ENCODE results near the gene PACS1.

The PACS1 gene

DNA sequence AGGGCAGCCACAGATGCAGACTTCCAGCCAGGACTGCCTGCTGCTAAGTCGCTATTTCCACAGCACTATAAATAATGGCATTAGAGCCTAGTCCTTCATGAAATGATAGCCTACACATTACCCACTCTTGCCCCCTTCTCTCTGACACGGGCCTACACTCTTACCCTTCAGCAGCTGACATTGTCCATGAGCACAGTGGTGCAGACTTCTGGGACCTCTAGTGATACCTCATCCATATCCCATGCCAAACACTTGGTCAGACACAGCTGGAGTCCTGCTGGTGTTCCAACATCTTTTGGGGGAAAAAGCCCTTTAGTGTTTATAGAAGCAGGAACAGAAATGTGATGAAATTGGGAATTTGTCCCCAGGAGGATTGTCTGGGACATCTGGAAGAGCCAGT, 155.0 kb downstream of the PACS1 start:
- H3K4me3 ChIP-seq (ENCODE audit: control insufficient read depth, low read depth, low read length) = no peak overlapping the region
- DNase-seq (ENCODE audit: low read depth) = no peak
- TF ChIP-seq, protein P1, sequence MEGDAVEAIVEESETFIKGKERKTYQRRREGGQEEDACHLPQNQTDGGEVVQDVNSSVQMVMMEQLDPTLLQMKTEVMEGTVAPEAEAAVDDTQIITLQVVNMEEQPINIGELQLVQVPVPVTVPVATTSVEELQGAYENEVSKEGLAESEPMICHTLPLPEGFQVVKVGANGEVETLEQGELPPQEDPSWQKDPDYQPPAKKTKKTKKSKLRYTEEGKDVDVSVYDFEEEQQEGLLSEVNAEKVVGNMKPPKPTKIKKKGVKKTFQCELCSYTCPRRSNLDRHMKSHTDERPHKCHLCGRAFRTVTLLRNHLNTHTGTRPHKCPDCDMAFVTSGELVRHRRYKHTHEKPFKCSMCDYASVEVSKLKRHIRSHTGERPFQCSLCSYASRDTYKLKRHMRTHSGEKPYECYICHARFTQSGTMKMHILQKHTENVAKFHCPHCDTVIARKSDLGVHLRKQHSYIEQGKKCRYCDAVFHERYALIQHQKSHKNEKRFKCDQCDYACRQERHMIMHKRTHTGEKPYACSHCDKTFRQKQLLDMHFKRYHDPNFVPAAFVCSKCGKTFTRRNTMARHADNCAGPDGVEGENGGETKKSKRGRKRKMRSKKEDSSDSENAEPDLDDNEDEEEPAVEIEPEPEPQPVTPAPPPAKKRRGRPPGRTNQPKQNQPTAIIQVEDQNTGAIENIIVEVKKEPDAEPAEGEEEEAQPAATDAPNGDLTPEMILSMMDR (conservative IDR thresholded peaks at IDR 0.05; ENCODE audit: control insufficient read depth, insufficient read depth, low read depth, low read length) = no peak

DNA sequence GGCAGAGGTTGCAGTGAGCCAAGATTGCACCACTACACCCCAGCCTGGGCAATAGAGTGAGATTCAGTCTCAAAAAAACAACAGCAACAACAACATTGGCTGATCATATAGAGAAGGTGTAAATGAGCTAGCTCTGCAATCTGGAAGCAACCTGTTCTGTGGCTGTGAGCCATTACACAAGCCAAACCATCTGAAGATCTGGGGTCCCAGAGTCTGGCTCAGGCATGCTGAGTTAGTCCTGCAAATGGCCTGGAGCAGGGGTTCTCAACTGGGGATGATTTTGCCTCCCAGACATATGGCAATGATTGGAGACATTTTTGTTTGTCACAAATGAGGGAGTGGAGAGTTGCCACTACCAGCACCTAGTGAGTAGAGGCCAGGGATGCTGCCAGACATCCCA, 156.0 kb downstream of the PACS1 start:
- TF ChIP-seq, protein P1 (conservative IDR thresholded peaks at IDR 0.05; ENCODE audit: control insufficient read depth, insufficient read depth, low read depth, low read length) = no peak
- DNase-seq (ENCODE audit: low read depth) = no peak
- no peak overlapping the region for H3K4me3 ChIP-seq (ENCODE audit: control insufficient read depth, low read depth, low read length)

DNA sequence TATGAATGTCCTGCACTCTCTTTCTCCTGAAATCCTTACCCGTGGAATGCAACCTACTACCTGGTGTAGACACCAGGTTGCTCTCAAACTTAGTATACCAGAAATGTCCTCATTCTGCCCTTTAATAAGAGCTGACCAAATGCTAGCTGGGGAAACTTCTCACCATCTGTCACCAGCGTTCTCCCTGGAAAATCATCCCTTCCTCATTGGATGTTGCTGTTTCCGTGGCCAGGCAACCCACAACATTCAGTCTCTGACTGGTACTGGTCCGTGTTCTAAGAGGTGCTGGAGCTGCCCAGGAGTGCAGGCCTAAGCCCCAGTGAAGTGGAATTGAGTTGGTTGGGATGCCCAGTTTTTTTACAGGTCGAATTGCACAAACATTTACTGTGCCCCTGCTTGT, 157.6 kb downstream of the PACS1 start:
- TF ChIP-seq, protein P1 (conservative IDR thresholded peaks at IDR 0.05; ENCODE audit: control insufficient read depth, insufficient read depth, low read depth, low read length) = no peak
- no peak for DNase-seq (ENCODE audit: low read depth)
- H3K4me3 ChIP-seq (ENCODE audit: control insufficient read depth, low read depth, low read length) = no peak overlapping the region

DNA sequence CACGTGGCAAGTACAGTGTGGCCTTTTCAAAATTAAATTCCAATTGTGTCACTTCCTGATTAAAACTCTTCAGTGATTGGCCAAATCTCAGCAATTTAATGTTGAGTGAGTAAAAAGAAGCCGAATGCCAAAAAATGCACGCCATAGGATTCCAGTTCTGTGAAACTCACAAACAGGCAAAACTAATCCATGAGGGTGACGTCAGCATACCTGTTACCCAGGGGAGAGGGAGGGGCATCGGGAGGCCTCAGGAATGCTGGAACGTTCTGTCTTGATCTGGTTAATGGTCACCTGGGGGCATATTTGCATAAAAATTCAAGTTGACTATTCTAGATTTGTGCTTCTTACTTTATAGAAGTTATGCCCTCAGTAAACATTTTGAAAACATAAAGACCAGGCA, 158.4 kb downstream of the PACS1 start:
- DNase-seq (ENCODE audit: low read depth) = no peak
- TF ChIP-seq, protein P1 (conservative IDR thresholded peaks at IDR 0.05; ENCODE audit: control insufficient read depth, insufficient read depth, low read depth, low read length) = no peak

DNA sequence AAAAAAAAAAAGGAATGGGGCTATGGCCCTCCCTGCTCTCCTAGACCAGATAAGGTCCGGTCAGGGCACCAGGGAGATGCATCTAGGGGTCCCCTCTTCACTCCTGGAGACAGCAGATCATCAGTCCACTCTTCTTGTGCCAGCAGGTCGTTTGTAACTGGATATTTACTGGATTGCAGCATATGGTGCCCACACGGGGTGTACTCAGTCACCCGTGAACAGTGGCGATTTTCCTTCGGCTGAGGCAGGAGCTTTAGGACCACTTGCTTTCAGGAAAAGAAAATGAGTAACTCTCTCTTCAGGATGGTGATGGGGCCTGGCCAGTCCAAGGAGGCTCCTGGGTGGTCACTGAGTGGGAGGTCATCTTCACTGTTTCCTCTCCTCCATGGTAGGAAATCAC, 160.1 kb downstream of the PACS1 start:
- no peak overlapping the region for H3K4me3 ChIP-seq (ENCODE audit: control insufficient read depth, low read depth, low read length)
- TF ChIP-seq, protein P1 (conservative IDR thresholded peaks at IDR 0.05; ENCODE audit: control insufficient read depth, insufficient read depth, low read depth, low read length) = no peak
- DNase-seq (ENCODE audit: low read depth) = no peak

More for the DNA sequence above, 158.4 kb downstream of the PACS1 start:
- H3K4me3 ChIP-seq (ENCODE audit: control insufficient read depth, low read depth, low read length) = no peak overlapping the region

DNA sequence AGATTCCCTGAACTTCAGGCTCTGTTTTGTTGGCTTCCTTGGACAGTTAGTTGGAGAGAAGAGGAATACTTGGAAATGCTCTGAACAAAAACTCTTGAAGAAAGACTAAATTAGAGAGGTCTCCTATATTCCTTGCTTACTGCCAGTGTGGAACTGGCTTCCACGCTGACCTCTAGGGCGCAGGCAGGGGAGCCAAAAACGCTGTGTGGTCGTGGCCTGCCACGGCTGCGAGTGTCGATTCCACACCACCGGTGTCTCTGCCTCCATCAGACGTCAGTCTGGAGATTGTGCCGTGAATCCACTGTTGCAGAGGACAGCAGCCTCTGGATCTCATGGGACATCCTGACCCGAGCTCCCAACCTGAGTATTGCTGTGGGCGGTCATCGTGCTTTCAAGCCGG, 160.9 kb downstream of the PACS1 start:
- DNase-seq (ENCODE audit: low read depth) = no peak
- no peak overlapping the region for H3K4me3 ChIP-seq (ENCODE audit: control insufficient read depth, low read depth, low read length)
- TF ChIP-seq, protein P1 (conservative IDR thresholded peaks at IDR 0.05; ENCODE audit: control insufficient read depth, insufficient read depth, low read depth, low read length) = no peak

DNA sequence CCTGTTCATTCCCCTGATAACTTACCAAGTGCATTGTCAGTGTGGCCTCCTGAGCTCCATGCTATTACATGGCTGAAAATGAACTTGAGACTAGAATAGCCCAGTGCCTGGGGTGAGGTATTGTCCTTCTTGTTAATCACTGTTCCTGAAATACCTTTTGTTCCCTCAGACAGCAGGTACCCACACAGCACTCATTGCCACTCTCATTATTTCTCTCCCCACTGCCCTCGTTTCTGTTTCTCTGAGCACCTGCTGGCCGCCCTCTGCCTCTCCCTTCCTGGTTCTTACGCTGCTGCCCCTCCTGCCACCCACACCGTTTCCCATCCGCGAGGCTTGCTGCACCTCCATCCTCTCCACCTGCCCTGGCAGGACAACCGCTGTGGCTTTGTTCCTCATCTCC, 161.5 kb downstream of the PACS1 start:
- no peak for DNase-seq (ENCODE audit: low read depth)
- H3K4me3 ChIP-seq (ENCODE audit: control insufficient read depth, low read depth, low read length) = no peak overlapping the region
- TF ChIP-seq, protein P1 (conservative IDR thresholded peaks at IDR 0.05; ENCODE audit: control insufficient read depth, insufficient read depth, low read depth, low read length) = no peak

All from fibroblast of mammary gland (primary cell).